Measurements from ENCODE around the gene EEPD1.
"Not testable (repeated sequence)": the region's sequence is repeated elsewhere in the genome, so short reads cannot be mapped to it uniquely, and the experiment has no call there.

The EEPD1 gene

DNA sequence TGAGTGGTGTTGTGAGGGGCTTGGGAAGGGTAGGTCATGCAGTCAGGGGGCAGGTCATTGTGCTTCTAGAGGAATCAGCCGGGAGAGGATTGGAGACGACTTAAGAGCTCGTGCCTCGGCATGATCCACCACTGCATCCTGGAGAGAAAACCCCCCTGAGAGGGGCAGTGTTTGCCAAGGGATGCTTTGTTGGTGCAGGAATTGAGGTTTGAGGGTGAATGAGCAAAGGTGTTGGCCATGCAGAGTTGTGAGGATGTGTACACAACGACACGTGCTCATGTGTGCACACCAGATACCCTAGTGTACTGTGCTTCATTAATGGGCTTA, 151.0 kb downstream of the EEPD1 start:
- no peak for DNase-seq

DNA sequence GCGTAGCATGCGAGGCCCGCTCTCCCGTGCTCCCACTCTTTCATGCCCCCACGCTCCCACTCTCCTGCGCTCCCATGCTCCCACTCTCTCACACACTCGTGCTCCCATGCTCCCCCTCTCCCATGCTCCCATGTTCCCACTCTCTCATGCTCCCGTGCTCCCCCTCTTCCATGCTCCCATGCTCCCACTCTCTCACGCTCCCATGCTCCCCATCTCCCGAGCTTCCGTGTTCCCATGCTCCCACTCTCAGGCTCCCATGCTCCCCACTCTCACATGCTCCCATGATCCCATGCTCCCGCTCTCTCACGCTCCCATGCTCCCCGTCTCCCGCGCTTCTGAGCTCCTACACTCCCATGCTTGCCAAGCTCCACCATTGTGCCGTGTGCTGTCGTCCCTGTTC, 152.2 kb downstream of the EEPD1 start:
- DNase-seq: no peak

DNA sequence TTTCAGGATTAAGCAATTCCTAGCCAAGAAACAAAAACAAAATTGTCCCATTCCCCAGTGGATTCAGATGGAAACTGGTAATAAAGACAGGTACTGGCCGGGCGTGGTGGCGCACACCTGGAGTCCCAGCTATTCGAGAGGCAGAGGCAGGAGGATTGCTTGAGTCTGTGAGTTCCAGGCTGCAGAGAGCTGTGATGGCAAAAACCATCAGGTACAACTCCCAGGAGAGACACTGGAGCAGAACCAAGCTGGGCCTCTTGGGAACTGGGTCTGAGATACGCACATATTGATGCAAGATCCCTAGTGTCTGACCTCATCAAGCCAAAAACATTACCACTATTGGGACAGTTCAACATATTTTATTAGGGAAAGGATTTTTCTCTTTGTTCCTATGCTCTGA, 152.6 kb downstream of the EEPD1 start:
- no peak for DNase-seq

DNA sequence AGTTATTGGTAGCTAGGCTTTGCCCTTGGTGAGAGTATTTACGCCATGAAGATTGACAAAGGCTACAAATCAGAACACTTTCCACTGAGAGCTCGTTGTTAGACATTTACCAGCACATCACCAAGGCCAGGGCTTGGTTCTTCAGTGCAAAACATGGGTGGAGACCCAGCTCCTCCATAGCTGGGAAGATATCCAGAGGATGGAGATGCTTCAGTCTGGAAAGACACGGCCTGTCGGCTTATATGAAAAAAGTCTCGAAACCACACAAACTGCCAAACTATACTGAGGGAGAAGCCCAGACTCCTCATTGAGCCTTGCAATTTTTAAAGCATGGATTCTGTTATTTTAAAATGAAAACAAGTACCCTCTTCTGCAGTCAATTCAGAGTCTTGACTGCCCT, 153.2 kb downstream of the EEPD1 start:
- no peak for DNase-seq

DNA sequence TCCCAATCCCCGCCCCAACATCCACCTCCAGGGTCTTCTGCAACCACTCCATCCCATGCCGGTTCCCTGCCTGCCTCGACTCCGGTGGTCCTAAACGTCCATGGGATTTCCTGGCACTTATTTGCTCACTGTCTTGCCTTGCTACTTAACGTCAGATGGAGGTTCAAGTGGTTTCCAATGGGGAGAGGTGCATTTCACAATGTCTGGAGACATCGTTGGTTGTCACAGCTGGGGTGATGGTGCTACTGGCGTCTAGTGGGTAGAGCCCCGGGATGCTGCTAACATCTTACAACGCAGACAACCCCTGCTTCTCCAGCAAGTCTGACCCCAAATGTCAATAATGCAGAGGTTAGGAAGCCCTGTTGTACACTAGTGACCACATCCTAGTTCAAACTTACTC, 153.7 kb downstream of the EEPD1 start:
- no peak for DNase-seq

DNA sequence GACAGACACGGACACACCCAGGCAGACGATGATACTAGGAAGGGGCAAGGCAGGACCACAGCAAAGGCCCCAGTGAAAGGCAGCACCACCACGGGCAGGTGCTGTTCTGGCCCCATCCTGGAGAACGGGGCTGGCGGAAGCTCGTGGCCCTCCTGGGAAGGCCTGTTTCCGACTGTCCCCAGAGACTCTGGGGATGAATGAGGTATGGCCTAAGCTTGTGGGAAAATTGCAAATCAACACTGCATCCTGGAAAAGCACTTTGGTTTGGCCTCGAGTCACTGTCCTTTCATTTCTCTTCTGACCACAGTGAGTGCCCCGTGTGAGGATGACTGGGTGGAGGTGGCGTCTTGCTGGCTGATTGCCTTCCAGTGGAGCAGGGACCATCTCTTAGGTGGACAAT, 155.0 kb downstream of the EEPD1 start:
- no peak for DNase-seq

DNA sequence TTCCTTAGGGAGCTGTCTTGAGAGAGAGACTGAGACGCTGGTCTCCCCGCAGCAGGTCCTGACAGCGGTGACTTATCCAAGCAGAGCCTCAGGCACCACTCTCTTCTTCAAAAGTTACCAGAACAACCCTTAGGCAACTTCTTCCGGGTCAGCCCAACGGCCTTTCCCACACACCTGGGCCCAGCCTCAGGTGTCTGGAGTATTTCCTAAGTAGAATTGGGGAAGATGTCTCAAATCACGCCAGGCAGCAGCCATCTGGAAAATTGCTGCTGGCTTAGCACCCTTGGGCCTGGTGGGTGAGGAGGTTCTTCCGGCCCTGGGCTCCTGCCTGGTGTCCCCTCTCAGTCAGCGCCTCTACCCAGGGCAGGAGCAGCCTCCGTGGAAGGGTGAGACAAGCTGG, 156.2 kb downstream of the EEPD1 start:
- no peak for DNase-seq

DNA sequence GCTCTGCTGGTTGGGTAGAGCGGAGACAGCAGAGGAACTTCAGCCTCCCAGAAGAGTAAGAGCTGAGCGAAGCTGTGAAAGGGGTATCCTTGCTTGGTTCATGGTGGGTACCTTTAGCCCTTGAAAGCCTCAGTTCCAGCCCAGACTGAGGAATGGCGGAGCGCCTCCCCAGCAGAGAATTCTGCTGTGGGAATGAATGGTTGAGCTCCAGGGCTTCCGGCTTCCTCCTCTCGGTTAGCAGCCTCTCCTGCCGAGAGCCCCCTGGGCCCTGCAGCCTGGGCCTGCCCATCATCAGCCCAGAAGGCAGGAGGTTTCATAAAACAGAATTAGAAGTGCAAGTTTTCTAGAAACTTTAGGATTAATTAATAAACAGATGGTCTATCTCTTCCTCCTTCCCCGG, 156.7 kb downstream of the EEPD1 start:
- no peak for DNase-seq

DNA sequence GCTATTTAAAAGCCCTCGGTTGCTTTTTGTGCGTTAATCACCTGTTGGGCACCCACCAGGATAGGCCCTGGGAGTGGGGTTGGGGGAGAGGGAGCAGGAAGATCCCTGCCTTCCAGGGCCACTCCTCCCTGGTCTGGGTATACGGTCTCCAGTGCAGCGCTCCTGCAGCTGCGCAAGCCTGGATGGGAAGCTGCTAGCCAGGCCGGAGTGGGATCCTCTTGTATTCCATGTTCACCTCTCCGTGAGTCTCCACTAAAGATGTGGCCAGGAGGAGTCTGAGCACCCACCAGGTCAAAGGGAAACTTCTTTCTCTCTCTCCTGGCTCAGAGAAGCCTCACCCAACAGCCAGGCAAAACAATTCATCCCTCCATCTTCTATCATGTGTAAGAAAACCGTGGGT, 157.8 kb downstream of the EEPD1 start:
- no peak for DNase-seq

DNA sequence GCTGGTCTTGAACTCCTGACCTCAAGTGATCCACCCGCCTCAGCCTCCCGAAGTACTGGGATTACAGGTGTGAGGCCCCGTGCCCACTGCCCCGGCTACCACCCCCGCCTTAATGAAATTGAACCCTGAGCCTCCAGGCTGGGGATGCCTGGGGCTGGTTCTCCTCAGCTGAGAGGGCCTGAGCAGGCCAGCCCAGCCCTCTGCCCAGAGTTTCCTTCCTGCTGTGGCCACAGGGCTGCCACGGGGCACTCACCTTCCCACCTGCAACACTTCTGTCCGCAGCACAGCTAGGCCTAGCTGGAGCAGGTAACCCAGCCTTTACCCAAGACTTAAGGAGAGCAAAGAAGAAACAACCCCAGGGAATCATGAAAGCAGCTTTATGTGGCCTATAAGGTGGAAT, 158.5 kb downstream of the EEPD1 start:
- no peak for DNase-seq

DNA sequence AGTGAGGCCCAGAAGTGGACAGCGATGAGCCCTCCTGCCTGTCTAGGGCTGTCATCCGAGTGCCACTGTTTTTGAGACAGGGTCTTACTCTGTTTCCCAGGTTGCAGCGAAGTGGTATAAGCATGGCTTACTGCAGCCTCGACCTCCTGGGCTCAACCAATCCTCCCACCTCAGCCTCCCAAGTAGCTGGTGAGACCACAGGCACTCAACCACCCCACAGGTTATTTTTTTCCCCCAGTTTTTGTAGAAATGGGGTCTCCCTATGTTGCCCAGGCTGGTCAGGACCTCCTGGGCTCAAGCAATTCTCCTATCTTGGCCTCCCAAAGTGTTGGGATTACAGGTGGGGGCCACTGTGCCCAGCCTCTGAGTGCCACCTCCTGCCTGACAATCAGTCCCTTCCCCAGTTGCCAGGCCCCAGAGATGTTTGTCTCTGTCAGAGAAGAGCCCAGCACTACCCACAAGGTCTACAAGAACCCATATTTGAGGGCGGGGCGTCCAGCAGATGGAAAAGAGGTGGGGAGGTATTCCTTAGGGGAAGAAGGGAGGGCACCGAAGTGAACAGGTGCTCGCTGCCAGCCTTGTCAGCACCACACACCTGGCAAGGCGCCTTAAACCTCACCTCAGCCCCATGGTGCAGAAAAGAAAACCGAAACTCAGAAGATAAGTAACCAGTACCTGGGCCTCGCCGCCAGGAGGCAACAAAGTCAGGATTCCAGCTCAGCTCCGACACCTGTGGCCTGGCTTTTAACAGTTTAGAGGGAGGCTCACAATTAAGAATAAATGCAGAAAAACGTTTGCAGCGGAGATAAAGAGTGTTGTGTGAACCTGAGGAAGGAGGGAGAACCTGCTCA, 159.2 kb downstream of the EEPD1 start:
- peak; percentile 26 to 58 for DNase-seq

DNA sequence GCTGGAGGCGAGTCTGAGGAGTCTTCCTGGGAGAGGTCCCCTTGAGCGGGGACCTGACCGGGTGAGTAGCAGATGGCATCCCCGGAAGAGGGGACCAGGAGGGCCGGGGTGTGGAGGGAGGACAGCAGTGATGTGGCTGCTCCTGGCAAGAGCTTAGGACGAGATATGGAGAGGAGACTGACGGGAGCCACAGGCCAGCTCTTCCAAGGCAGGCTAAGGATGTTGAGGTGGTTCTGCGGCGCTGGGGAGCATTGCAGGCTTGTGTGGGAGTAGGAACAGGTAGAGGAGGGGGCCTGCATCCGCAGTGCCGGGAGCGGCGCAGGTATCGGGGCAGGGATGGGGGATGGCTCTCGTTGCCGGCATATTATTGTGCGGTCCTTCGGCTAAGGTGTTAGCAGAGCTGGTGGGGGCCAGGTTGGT, 159.9 kb downstream of the EEPD1 start:
- no peak for DNase-seq

DNA sequence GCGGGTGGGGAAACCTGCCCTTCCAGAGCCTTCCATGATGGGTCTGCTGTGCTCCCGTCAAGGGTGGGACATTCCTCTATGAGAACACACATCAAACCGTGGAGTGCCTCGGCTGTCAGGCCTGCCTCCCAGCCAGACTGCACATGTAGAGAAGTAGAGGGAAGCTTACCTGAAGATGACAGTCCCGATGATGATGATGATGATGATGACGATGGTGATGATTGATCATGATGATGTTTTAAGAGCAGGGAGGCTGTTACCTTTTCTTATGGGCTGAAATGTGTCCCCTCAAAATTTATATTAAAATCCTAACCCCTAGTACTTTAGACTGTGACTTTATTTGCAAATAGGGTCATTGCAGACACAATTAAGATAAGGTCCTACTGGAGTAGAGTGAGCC, 160.6 kb downstream of the EEPD1 start:
- no peak for DNase-seq

DNA sequence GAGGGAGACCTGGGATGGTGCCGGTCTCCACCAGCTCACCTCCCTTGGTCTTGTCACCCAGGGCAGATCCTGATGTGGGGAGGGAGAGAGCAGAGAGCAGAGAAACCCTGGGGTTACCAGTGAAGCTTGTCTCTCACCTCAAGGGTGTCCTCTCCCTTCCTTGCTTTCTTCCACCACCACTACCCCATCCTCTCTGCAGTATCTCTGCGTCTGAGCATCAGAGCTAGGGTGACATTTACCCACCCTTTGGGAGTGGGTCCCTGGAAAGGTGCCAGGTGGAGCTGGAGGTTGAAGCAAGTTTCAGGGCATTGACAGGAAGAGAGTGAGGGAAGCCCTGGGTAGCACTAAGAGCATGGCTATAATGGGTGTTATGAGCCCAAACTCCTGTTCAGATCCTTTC, 161.4 kb downstream of the EEPD1 start:
- DNase-seq: no peak

DNA sequence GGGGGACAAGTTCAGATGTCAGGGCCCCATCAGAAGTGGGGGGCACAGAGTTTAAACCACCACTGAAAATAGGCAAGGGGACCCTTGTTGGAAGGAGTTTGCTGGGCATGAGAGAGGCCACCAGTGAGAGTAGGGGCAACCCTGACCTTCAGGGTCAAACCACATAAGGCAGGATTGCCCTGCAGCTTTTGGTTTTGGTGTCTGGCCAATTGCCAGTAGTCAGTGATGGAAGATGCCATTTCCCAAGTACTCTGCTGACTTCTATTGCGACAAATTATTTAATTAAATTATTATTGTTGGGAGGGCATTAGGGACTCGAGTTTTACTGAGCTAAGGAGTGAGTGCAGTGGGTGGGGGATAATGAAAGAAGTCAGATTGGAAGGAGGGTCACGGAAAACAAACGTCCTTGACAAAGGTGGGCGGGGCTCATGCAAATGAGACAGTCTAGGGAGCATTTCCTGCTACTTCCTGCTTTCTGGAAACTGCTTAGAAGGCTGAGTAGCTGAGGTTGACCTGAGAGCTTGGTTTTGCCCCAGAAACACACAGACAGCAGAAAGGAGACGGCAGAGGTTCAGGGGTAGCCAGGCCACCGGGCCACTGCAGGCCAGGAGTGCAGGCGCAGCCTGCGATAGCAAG, 162.4 kb downstream of the EEPD1 start:
- DNase-seq: no peak

DNA sequence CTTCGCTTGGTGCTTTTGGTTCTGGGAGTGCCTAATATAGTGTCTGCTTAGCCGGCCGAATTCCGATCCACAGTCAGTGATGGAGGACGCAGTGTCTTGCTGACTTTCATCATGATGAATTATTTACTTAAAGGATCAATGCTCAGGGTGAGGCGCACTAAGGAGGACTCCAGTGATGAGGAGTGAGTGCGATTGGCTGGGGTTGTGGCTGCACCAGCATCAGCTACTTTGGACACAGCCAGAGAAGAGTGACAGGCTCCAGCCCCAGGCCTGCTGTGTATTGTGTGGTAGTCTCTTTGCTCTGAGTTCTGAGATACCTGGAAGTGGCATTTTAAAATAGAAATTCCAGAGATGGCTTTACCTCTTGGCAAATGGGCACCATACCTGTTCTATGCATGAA, 163.3 kb downstream of the EEPD1 start:
- DNase-seq: no peak

DNA sequence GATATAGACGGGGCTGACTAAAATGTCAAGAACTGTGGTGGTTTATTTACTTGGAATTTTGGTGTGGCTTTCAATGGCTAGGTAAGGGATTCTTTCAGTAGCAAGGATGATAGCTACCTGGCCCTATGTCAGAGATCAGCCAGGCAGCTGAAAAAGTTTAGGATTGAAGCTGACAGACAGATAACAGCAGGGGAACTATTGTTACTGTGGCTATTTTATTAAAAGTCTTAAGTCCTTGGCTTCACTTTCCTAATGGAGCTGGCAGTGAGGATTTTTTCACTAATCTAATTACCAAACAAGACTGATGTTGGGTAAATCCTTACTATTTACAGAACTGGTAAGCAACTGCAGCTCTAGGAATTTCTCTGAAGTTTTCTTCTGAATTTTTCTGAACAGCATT, 164.2 kb downstream of the EEPD1 start:
- no peak for DNase-seq

DNA sequence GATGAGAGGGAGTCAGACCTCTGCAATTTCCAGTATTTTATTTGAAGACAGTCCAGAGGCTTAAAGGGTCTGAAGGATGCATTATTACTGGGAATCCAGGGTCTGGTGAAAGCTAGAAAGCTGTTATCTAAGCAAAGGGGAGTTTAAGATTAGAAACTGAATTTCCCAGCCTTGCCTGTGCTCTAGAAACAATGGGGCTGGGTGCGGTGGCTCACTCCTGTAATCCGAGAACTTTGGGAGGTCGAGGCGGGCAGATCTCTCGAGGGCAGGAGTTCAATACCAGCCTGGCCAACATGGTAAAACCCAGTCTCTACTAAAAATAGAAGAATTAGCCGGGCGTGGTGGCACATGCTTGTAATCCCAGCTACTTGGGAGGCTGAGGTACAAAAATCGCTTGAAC, 165.1 kb downstream of the EEPD1 start:
- DNase-seq: no peak

DNA sequence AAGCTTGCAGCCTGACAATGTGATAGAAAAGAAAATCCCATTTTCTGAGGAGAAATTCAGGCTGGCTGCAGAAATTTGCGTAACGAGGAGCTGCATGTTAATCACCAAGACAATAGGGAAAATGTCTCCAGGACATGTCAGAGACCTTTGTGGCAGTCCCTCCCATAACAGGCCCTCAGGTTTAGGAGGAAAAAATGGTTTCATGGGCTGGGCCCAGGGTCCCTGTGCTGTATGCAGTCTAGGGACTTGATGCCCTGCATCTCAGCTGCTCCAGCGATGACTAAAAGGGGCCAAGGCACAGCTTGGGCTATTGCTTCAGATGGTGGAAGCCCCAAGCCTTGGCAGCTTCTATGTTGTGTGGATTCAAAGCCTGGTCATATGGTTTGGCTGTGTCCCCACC, 168.2 kb downstream of the EEPD1 start:
- not testable (repeated sequence) for DNase-seq

DNA sequence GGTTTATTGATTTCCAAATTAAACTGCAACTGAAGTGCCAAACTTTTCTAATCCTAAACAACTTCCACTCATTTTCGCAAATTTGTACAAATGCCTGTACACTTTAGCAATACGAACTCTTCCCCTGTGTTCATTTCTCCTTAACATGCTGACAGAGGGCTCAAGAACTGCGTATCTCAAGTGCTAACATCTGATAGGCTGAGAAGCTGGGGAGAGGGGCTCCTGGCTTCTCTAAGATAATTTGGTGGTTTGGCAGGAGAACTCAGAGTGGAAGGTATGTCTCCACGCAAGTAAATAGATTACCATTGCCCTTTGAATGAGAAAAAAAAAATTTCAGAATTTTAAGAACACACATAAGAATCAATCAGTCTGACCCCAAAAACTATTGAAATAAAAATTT, 183.3 kb downstream of the EEPD1 start:
- DNase-seq: no peak

DNA sequence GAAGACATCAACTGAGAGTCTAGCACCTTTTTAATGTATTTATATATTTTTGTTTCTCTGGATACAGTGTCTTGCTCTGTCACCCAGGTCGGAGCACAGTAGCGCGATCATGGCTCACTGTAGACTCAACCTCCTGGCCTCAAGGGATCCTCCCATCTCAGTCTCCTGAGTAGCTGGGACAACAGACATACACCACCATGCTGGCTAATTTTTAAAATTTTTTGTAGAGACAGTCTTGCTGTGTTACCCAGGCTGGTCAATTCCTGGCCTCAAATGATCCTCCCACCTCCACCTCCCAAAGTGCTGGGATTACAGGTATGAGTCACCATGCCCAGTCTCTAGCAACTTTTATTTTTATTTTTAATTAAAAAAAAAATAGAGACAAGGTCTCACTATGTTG, 185.2 kb downstream of the EEPD1 start:
- no peak for DNase-seq

DNA sequence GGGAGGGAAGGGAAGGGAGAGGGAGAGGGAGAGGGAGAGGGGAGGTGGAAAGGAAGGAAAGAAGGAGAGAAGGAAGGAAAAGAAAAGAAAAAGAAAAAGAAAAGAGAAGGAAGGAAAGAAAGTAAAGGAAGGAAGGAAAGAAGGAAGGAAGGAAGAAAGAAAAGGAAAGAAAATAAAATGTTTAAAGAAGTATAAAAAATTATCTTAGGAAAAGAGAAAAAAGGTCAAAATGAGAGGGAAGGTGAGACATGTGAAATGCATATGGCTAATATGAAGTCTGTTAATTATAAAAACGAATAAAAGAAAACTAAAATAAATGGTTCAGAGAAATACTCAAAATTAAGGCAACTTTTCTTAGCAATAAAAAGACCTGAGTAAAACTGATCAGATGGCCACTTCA, 190.5 kb downstream of the EEPD1 start:
- no peak for DNase-seq

DNA sequence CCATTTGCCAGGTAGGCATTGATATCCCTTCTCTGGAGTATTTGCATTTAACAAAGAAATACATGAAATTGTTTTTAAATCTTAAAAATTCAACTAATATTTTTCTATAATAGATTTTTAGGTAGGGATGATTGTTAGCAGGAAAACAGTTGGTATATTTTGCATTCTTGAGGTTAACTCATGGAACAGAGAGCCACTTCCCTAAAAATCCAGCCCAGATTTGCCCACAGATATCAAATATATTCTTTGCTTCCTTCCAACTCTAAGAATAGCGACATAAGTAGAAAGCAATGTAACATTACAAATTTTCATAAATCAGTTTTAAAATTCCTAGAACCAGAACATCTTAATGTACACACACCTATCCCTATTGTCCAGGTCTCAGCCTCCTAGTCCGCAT, 191.6 kb downstream of the EEPD1 start:
- no peak for DNase-seq

DNA sequence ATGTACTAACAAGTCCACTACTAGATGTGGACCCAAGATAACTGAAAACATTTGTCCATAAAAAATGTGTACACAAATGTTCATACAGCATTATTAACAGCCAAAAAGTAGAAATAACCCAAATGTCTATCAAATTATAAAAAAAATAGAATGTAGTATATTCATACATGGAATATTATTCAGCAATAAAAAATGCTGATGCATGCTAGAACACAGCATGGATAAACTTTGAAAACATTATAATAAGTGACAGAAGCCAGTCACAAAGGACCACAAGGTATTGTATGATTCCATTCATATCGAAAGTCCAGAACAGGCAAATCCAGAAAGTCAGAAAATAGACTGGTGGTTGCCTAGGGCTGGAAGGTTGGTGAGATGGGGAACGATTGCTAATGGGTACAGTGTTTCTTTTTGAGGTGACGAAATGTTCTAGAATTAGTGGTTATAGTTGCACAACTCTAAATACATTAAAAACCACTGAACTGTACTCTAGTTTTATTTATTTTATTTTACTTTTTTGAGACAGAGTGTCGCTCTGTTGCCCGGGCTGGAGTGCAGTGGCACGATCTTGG, 193.3 kb downstream of the EEPD1 start:
- no peak for DNase-seq

DNA sequence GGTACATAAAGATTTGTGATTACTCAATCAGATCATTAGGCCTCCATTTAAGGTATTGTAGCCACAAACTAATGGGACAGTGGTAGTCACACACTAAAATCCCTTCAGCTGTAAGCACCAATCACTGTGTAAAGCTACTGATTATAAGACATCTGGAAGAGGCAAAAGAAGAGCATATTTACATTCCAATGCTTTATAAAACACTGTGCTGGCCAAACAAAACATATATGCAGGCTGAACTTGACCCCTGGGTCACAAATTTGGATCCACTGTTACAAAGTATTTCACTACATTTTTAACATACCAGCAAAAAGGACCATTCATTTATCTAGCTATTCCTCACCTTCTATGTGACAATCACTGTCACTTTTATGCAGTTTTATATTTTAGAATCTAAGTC, 195.2 kb downstream of the EEPD1 start:
- no peak for DNase-seq
